GM15510 (cell line): ENCODE data around the gene LRRC1.

Experiments used
- POLR2A ChIP-seq: IDR thresholded peaks from 3 replicates; pipeline ENCODE4 v1.6.1; 2011; ENCODE audit warnings: borderline replicate concordance; ENCODE audit not compliant: insufficient read length; ENCODE audit errors: extremely low read depth

The LRRC1 gene

DNA sequence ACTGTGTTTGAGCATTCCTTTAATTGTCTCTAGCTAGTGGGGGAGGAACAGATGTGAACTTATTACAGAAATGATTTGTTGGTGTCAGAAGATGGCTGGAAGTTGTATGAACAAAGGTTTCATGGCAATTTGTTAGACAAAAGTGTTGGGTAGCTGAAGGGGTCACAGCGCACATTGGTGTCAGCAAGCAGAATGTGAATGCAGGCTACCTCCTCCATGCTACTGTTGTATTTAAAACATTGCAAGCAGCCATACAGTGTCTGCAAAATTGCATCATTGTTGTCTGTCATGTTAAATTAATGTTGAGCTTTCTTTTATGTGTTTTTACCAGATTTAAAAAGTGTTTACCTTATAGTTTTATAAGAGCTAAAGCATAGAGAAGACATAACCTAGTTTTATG, 6.2 kb downstream of the LRRC1 start:
- no peak for TF ChIP-seq POLR2A

DNA sequence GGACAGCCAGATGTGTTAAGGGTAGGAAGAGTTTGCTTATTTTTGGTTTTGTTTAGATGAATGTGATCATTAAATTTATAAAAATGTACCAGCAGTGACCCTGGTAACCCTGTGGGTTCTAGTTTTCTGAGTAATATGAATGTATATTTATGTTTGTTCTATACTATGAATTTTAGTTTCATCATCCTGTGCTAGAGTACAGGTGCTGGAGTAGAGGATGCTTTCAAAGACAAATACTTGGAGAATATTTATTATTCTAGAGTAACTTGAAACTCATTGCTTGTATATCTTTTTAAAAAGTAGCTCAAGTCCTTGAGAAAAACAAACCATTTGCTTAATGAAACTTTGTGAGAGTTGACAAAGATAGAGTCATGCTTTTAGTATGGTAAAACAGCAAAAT, 7.8 kb downstream of the LRRC1 start:
- no peak for TF ChIP-seq POLR2A

DNA sequence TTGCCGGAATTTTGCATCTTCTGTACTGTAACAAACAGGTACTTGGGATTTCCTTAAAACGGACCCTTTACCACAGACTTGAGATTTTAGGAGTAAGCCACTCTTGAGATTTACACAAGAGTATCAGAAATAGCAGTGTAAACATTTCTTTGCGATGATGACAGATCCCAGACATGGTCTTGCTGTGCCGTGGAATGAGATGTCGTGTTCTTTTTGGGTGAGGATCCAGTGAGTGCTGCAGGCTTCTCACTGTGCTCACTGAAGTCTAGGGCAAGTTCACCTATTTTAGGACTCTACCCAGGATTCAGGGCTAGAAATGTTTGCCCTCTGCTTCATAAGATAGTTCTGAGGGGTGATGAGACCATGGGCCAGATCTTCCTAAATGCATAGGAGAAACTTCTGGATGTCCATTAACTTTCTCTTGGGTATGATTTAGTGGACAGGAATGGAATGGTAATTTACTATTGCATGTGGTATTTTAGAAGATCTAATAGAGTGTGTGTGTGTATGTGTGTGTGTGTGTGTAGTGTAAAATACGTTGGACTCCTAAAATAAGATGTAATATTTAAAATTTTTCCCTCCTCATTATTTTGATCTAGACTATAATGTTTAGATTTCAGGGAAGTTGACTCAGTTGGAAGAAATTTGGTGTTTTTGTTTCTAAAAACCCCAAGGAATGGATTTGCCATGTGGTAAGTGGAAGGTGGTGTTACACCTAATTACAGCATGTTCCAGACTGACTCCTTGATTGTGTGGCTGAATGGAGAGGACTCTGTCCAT, 8.5 kb downstream of the LRRC1 start:
- no peak for TF ChIP-seq POLR2A

DNA sequence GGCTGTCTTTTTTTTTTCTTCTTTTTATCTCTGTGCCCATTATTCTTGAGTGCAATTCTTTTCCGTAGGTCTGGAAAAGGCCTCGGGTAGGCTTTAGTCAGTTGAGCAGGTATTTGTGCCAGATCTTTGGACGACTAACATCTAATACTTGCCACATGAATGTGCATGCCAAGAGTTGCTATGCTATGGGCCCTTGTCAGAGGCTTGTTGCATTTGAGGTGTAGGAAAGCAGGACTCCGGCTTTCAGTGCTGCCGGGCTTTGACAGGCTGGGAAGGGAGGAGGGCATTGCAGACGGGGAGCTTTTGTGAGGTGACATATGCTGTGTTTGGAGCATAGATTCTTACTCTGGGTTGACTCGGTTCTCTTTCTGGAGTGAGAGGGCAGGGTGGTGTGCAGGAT, 10.2 kb downstream of the LRRC1 start:
- no peak for TF ChIP-seq POLR2A

DNA sequence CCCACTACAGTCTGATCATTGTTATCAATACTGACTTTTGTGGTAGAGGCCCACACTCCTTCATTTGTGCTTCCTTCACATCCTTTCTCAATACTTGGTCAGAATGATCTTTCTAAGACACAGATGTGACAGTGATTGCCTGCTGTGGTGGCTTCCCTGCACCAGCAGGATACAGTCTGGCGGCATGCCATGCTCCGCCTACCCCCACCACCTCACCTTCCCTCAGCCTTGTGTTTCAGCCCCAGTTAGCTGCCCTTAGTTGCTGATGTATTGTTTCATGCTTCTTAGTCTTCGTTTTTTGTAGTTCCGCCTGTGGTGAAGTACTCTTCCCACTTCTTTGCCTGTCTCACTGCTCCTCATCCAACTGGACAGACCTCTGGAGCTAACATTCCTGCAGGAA, 10.9 kb downstream of the LRRC1 start:
- no peak for TF ChIP-seq POLR2A

DNA sequence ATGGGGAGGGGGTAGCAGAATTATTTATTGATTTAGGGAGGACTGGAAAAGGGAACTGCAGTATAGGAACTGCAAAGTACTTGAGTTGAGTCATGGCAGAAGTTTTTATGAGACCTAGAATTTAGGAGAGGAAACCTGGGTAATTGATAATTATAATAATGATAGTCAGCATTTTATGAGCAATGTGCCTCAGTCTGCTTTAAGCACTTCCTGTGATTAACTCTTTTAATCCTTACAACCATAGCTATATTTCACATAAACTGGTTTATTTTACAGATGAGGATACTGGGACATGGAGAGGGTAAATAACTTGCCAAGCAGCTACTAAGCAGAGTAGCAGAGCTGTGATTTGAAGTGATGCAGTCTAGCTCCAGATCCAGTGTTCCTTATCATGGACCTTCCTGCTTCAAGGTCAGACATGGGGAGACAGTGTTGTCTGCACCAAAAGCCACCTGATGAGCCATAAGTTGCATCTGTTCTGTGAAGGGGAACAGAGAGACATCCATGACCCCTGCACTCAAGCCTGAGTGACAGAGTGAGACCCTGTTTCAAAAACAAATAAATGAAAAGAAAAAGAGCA, 13.6 kb downstream of the LRRC1 start:
- no peak for TF ChIP-seq POLR2A

DNA sequence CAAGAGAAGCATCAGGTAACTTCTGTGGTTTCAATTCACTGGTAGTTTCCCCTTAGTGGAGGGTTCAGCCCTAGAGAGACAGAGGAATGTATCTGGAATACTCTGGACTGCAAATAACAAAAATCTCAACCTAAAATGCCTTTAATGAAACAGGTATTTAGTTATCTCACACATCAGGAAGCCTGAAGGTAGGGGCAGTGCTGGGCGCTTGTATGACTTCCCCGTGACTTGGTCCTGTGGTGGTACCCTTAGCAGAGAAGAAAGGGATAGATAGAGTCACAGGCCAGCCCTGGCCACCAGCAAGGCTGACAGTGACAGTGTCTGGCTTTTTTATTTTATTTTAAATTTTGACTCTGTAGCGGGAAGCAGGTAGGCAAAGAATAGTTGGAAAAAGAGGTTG, 14.9 kb downstream of the LRRC1 start:
- TF ChIP-seq POLR2A, result no peak

DNA sequence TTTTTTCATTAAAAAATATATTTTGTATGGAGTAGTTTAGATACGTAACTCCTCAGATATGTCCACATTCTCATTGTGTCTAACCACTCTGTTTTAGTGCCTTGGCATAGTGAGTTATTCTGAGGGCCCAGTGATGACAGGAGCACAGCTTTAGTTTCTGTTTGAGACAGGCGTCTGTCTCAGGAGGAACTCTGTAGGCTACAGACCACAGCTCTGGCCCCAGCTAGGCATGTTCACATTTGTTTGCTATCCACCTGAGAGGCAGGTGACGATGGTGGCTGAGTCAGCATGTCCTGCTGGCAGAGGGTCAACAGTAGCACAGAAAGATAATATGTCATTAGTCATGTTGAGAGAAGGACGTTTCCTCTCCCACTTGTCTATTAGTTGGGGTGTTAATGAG, 16.3 kb downstream of the LRRC1 start:
- no peak for TF ChIP-seq POLR2A

DNA sequence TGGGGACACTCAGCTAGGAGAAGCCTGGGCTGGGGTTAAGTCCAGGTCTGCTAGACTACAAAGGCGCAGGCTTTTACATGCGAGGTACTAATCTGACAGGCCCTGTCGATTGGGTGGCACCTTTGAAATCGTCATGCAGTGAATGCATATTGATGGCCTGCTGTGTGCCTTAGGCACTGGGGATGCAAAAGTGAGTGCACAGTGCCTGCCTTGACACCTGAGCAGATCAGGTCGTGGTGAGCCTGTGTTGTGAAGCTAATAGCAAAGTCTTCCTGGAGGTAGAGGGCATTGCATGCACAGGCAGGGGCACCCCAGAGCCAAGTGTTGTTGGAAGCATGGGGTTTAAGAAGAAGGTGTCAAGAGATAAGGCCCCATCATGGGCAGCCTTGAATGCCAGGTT, 16.9 kb downstream of the LRRC1 start:
- TF ChIP-seq POLR2A, result no peak

DNA sequence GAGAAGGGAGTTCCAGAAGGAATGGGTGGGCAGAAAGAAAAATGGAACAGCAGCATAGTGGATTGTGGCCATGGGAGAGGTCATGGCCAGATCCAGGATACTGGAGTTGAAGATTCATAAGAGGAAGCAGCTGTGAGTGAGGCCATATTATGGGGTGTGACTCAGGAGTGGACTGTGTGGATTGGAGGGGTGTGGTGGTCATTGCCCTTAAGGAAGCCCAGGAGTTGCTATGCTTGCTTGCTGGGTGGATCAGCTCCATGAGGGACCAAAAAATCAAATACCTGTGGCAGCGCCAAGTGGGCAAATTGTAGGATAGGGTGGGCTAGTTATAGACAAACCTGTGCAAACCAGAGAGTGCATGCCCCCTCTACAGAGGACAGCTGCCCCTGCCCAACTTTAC, 18.3 kb downstream of the LRRC1 start:
- TF ChIP-seq POLR2A, result no peak

DNA sequence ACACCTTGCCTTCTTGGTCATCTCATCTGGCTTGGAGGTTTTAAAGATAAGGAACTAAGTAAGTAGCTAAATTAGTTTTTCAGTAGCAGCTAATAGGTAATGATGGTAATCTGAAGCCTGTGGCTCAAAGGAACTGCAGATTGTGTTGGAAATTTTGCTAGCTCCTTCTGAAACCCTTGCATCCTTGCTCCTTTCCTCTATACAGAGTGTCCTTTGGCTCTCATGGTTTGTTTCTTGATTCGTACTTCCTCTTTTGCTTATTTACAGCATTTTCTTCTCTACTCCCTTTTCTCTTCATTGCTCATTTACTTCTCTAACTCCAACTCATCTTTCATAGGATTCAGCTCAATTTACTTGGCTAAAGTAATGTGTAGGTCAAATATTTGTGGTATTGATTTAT, 19.0 kb downstream of the LRRC1 start:
- no peak for TF ChIP-seq POLR2A

DNA sequence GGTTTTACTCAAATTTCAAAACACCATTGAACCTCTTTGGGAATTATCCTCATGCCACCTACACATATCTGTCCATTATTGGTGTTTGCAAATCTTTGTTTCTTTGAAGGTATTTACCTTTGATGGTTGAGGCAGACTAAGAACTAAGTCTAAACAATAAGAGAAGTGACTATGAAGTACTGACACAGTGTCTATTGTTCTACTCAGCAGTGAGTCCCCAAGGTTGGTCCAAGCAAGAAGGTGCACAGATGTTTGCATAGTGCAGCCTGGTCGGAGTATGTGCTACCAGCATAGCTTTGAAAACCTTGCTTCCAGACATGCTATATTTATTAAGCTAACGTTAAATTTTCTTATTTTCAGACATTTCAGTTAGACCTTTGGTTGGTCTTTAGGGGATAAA, 19.5 kb downstream of the LRRC1 start:
- no peak for TF ChIP-seq POLR2A

DNA sequence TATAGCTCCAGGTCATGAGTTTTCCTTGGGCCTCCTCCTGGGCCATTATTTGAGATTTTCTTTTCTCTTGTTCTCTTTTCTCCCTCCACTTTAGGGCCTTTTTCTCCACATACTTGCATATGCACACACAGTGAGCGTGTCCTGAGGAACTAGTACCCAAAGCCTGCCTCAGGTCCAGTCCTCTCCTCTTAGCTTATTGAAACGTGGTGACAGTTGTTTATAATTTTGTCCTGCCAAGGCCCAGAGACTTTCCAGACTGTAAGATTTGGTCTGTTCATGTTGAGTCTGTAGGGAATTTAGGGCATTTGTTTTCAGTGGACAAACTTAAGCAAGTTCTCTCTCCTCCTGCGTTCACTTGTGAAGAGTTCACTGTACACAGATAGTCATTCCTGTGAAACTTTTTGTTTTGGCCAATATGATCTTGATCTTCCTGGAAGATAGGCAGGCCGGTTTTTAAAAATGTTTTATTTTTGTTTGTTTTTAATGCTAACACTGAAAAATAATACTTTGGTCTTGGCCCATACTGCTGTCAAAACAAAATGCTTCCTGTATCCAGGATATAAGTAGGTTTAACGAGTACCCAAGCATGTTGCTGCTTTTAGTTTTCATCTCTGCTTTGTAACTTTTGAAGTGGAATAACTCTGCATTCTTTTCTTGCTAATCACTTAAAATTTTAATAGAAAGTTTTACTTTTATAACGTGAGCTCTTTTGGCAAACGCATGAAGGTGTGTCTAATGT, 20.7 kb downstream of the LRRC1 start:
- TF ChIP-seq POLR2A, result no peak

DNA sequence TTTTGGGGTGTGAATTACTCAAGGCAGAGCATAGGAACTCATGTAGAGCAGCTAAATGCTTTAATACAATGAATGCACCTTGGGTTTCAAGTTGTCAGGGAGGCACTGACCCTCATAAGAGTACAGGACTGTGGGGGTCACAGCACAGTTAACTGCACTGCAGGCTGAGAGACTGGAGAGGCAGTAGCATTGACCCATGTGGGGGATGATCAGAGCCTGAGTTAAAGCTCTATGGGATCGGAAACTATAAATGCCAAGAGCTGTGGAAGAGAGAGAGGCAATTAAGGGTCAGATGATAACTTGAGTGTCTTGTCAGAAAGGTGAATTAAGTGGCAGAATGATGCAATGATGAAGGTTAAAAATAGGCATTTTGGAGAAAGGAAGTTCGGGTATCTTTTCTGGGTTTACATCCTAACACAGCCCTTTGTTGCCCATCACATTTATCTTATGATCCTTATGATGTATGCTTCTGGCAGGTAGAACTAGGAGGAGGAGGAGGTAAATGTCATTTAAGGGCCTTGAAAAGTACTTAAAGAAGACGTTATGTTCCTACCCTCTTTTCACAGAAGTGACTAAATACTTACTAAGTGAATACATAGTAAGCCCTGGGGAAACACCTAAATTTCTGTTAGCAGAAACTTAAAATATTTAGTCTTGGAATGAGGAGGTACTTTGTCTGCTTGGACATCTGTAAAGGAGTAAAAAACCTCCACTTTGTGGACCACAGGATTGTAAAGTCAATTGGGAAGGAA, 24.2 kb downstream of the LRRC1 start:
- TF ChIP-seq POLR2A, result no peak
